DMS114 treated with DMSO at 0.1 percent for 48 hours (cell line): ENCODE data around the gene FIBP.
"Not testable (repeated sequence)": the region's sequence is repeated elsewhere in the genome, so short reads cannot be mapped to it uniquely, and the experiment has no call there.

Experiments used
- DNase-seq: peaks from one replicate; lab custom pipeline; 2025; ENCODE audit not compliant: unreplicated experiment; lab: John Stamatoyannopoulos, UW

The FIBP gene

DNA sequence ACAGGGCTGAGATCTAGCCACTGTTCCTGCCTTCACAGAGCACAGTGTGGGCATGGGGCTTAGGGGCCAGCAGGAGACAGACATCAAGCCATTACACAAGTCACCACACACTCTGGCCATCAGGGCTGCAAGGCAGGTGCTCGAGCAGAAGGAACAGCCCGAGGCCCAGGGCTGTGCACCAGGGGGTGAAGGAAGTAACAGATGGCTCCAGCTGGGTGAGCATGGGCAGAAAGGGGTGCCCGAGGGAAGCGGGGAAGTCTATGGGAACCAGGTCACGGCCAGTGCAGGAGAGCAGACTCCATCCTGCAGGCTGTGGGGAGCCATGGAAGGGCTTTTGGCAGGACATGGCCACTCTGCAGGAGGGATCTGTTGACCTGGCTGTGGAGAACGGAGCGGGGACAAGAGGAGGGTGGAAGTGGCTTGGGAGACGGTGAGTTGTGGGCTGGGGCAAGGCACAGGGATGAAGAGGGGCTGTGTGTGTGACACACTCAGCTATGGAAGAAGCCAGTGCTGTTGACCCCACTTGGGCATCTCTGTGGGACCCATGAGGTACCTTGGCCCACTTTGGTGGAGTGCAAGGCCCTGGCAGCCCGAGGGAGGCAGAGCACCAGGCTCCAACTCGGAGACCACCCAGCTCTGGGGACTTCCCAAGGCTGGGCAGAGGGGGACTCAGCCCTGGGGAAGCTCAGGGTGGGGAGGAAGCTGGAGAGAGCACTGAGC lies 27.0 kb upstream of the FIBP start:
- DNase-seq: no peak

DNA sequence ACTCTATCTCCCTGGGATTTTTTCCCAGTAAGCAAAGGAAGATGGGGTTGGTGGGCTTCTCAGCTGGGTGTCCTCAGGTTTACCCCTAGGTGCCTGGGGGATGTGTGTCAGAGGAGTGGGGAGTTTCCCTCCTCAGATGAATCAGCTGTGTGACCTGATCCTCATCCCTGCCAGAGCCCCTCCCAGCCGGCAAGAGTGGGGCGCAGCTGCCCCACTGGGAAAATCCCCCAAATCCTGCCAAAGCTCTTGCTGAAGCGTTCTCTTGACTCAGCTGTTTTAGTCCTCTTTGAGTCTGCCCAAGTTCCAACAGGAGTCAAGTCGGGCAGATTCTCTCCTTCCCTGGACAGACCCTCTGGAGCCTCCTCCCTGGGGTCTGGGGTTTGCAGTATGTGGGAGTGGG lies 24.6 kb upstream of the FIBP start:
- DNase-seq: no peak

DNA sequence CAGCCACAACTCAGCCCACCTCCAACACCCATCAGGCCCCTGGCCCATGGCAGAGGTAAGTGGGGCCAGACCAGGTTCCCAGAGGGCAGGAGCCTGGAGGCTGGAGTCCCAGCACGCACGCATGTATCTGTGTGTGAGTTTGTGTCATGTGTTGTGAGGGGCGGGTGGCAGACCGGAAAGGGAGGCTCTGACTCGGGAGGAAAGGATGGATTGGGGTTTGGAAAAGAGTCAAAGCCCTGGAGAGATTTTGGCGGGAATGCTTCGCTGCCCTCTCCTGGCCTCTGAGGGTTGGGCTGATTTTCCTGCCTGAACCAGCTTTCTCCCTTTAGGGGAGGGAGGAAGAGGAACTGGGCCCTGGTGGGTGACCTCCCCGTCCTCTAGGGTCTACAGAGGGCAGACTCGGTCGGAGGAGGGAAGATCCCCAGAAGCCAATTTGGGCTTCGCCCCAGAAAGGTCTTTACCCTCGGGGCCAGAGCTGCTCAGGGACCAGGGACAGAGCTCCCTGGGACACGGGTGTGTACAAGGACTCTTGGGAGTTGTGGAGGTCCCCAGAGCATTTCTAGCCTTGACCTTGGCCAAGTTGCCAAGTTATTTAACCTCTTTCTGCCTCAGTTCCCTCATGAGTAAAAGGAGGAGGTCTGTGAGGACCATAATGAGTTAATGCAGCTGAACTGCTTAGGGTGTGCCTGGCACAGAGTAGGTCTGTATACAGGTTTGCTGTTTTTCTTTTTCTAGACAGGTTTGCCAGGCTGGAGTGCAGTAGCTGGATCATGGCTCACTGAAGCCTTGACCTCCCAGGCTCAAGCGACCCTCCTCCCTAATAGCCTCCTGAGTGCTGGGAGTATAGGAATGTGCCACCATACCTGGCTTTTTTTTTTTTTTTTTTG lies 23.7 kb upstream of the FIBP start:
- DNase-seq: peak; percentile 24

DNA sequence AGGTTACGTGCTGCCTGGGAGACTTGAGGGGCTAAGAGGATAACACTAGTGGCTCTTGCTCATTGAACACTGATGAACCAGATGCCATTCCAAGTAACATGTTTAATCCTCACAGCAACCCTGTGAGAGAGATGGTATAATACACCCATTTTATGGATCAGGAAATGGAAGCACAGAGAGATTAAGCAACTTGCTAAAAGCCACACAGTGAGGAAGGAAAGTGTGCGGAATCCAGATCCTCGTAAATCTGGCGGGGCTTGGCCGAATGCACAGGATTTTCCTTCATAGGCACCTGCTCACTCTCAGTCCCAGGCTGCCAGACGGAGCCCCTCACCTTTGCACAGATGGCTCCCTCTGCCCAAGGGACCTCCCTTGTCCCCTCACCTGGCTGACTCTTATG lies 19.6 kb upstream of the FIBP start:
- DNase-seq: no peak

DNA sequence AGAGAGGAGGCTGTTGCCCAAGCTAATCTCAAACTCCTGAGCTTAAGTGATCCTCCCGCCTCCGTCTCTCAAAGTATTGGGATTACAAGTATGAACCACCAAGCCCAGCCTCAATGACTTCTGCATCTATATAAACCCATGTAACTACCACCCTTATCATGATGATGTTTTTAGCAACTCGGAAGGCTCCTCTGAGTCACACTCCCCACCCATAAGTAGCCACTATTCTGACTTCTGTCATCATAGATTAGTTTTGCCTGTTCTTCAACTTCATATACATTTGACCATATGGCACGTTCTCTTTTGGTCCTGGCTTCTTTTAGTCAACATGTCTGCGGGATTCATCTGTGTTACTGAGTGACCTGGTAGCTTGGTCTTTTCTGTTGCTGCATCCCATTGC lies 18.3 kb upstream of the FIBP start:
- DNase-seq: no peak

DNA sequence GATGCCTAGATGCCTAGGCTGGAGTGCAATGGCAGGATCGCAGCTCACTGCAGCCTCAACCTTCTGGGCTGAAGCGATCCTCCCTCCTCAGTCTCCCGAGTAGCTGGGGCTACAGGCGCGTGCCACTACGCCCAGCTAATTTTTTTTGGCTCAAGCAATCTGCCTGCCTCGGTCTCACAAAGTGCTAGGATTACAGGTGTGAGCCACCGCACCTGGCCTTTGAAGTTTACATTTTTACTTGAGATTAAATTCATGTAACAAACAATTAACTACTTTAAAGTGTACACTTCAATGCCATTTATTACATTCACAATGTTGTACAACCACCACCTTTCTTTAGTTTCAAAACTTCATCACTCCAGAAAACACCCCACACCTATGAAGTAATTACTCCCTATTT lies 15.4 kb upstream of the FIBP start:
- DNase-seq: no peak

DNA sequence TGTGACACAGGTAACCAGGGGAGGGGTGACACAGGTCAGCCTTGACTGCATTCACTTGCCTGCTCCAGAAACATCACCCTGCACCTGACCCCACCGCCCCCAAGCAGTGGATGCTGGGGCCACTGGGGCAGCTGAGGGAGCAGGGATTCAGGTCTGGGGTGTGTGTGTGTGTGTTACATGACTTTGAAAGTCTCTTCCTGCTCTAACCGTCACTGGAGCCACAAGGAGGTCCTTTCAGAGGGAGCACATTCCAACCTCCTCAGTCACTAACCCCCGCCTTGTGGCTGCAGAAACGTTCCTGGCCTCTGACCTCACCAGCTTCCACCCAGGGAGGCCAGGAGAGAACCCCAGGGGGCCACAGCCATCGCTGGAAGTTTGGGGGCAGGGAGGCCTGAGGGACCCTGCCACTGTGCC lies 14.8 kb upstream of the FIBP start:
- DNase-seq: no peak

DNA sequence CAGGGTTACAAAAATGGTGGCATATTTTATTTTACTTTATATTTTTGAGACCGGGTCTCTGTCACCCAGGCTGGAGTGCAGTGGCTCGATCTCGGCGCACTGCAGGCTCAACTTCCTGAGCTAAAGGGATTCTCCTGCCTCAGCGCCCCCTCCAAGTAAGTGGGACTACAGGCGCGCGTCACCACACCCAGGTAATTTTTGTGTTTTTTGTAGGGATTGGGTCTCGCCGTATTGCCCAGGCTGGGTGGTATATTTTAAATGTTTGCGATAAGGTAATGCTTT lies 12.6 kb upstream of the FIBP start:
- no peak for DNase-seq

DNA sequence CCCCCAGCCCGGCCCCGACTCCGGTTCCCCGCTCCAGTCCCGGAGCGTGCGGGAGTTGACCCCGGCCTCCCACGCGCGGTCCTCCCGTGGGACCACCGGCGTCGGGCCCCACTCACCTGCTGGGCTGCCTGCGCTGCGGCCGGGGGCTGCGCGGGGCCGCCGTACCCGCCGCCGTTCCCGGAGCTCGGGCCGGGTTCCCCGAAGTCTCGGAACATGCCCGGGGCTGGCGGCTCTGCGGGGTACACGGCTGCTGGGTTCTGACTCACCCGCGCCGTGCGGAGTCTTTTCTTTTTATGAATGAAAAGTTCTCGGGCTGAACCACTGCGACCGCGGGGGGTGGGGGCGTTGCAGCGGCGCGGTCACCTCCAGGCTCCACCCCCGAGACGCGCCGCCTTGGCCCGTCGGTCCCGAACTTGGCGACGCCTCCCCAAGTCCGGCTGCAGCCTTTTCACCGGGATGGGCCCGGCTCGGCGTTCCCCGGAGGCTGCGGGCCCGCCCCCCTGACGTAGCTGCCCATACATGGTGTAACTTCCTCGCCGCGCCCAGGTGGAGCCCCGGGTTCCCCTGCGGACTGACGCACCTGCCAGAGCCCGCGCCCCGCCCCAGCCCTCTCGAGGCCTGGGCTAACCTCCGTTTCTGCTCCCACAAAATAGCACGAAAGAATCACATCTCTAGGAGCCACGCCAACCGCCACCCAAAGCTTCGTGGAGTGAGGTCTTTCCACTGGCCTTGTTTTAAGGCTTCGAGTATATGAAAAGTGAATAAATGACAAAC lies 12.0 kb upstream of the FIBP start, which contains the start of gene FOSL1:
Gene FOSL1, minus strand, starts transcription at position 264 of the 774 bp plus-strand sequence. Its CDS starts 49 bp downstream, at position 215.
- peak; percentile 57 for DNase-seq

DNA sequence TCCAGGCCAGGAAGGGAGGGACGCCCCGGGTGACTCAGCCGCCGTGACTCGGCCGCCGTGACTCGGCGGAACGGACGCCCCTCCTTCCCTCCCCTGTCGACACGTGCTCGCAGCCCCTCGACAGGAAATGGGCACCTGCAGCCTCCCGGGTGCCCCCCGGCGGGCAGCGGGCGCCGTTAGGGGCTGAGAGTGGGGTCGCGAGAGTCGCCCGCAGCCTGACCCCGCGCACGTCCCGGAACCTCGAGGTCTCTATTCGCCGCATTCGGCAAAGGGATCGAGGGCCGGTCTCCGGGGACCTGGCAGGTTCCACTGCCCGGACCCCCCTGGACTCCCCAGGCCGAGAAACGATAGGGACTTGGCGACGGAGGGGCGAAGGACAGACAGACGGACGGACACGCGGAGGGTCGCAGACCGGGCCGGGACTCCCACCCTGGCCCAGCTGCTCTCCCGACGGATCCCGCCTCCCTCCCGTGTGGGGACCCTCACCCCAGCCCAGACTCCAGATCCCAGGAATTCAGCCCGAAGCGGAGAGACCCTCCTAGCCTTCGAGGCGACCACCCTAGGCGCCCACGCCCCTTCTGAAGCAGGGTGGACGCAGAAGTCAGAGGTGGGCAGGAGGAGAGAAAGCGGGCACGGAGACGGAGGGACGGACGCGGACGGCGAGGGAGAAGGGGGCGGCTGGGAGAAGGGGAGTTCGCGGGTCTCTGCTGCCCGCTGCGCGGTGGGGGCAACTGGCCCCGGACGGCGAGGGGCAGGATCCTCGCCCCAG lies 11.3 kb upstream of the FIBP start:
- DNase-seq: no peak

DNA sequence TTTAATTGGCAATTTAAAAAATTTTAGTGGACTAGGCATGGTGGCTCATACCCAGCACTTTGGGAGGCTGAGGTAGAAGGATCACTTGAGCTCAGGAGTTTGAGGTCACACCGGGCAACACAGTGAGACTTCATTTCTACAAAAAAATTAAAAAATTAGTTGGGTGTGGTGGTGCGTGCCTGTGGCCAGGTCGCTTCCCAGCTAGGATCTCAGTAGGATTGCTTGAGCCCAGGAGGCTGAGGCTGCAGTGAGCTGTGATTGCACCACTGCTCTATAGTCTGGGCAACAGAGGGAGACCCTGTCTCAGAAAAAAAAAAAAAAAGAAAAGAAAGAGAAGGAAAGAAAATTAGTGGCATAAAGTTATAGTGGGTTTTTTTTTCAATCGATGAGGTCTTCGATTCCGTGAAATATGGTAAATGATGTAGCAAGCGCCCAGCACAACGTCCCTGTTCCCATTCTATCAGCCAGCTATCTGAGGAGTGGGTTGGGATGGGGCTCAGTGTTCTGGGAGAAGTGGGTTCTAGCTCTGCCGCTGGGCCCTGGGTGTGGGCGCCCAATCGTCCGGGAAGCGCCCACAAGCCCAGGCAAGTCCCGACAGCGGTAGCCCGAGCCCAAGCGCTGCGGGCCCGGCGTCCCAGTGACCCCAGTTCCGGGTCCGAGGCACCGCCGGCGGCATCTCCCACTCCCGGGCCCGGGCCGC lies 10.5 kb upstream of the FIBP start:
- DNase-seq: no peak

DNA sequence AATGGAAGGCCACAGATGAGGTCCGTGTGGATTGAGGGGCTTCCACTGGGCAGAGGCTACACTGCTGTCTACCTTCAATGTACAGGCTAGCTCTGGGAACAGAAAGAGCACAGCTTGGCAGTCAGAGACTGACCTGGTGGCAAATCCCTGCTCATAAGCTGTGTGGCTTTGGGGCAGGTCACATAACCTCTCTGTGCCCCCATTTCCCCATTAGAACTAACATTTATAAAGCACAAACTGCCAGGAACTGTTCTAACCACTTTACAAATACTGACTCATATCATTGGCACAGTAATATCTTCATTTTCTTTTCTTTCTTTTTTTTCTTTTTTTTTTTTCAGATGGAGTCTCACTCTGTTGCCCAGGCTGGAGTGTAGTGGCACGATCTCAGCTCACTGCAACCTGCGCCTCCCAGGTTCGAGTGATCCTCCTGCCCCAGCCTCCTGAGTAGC lies 8.8 kb upstream of the FIBP start:
- no peak for DNase-seq

DNA sequence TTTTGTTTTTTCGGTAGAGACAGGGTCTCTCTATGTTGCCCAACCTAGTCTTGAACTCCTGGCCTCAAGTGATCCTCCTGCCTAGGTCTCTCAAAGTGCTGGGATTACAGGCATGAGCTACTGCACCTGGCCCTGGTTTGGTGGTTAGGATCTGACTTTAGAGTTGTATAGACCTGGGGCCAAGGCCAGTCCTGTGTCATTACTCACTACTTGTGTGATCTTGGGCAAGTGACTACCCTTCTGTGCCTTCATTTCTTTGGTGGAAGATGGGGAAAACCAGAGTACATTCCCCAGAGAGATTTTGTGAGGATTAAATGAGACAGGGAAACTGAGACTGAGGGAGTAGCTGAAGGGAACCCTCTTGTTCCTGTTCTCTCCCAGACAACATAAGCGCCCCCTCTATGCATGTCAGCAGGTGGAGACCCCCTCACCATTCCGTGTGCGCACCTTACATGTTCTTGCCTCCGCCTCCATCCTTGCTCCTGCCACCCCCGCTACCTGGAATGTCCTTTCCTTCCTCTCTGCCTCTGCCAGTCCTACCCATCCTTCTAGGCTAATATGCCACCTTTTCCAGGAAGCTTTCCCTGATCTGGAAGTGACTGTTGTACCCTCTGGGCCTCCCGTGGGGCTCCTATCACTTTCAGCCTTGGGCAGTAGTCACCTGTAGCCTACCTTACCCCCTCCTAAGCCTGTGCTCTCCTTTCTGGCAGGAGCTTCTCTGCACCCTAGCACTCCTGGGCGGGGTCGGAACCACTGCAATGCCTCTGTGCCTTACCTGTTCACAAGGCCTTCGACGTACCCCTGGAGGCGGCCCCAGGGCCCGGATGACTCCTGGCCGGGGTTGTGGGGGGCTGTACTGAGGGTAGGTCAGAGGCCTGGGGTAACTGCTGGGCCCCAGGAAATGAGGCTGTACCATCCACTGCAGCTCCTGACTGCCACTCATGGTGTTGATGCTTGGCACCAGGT lies 8.0 kb upstream of the FIBP start:
- no peak for DNase-seq

DNA sequence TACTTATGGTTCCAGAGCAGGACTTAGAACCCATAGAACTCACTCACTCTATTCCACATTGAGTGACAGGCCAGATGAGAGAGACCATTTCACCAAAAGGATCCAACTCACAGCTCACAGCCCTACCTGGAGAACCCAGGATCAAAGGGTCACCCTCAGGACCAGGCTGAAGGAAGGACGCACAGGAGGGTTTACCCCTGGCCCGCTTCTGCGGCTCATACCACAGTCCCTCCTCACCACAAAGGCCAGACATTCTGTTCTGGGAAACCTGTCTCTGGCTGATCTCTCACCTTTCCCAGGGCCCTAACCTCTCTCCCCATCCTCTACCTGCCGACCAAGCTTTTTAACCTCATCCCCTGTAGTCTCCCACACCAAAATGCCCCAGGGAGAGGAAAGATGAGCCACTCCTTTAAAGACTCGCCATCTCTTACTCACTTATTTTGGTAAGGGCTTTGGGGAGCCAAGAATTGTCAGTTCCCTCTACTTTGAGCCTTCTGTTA lies 7.3 kb upstream of the FIBP start:
- DNase-seq: no peak

DNA sequence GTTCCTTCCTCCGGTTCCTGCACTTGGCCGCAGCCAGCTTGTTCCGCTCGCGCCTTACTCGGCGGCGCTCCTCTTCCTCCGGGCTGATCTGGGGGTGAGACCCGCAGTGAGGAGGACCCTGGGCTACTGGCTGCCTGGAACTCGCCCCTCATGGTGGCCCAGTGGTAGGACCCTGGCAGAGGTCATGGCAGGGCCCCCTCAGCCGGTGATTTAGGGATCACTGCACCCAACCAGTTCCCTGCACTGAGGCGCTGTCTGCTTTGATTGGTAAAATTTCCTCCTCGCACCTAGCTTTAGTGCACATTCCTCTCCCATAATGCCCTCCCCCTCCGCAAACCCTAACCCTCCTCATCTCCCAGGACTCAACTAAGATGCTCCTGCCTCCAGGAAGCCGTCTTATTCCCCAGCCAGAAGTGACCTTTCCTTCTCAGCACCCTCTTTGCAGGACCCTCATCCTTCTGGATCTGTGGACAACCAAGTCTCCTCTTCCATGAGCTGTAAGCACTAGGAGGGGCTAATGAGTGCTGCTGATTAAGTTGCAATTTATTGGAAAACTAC lies 5.8 kb upstream of the FIBP start:
- DNase-seq: no peak

DNA sequence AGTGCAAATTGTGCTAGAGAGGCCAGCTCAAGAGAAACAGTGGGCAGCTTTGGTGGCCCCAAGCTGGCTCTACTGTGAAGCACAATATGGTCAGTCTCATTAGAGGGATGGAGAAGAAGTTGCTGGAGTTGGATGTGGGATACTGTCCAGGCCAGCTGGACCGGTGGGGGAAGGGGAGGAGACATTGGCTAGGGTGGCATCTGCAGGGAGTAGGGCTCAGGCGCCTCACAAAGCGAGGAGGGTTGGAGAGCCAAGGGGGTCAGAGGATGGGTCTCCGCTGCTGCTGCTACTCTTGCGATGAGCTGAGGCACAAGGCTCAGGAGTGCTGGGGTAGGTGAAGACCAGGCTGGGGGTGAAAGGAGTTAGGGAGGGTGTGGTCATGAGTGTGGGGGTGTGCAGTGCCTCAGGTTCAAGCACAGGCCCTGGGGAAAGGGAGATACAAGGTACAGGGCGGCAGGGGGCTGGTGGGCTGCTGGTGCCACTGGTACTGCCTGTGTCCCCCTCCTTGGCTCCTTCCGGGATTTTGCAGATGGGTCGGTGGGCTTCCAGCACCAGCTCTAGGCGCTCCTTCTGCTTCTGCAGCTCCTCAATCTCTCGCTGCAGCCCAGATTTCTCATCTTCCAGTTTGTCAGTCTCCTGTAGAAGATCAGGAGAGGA lies 4.5 kb upstream of the FIBP start:
- DNase-seq: no peak

DNA sequence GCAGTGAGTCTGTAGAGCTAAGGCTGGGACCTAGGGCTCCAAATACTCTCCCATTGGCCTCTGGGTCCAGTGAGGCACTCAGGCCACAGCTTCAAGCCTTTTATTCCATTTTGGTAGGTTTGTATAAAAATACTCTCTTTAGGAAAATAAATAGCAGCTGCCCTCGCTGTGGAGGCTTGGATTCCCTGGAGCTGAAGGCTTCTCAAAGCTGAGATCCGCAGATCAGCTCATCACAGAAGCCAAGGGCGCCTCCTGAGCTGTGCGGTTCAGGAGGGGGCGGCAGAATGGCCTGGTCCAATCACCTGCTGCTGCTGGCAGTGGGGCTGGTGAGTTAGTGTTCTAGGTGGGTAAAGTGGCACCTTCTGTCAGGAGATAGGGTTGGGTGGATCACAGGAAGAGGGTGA lies 3.9 kb upstream of the FIBP start:
- DNase-seq: not testable (repeated sequence)
